ENCODE data around the gene MDFI.

The MDFI gene

GRCh38 chr6:41702771-41703494 lies 64.7 kb downstream of the MDFI start (continued):
- TF ChIP-seq ZNF70 (CRISPR knock-in tag; IDR thresholded peaks at IDR 0.05): no peak
- no peak for TF ChIP-seq GLIS3 (CRISPR knock-in tag; IDR thresholded peaks at IDR 0.05)
